Neuronal stem cell (in vitro differentiated cells): ENCODE measurements around the gene HOXA2.

Source experiments
- DNase-seq: peaks from one replicate; pipeline ENCODE4 v3.0.0-alpha.2; 2013; ENCODE audit warnings: low spot score
- H2AFZ ChIP-seq: one replicate; pipeline ENCODE4 v1.6.1; 2013; ENCODE audit warnings: mild to moderate bottlenecking, low read length, inconsistent platforms
- H2AK5ac ChIP-seq: 2 replicates; pipeline ENCODE4 v1.6.1; 2013; ENCODE audit warnings: low read depth, mild to moderate bottlenecking, inconsistent platforms, low read length, moderate library complexity, mixed read lengths
- H2BK120ac ChIP-seq: 2 replicates; pipeline ENCODE4 v1.6.1; 2013; ENCODE audit warnings: low read depth, mild to moderate bottlenecking, inconsistent platforms, low read length, moderate library complexity, mixed read lengths
- H2BK12ac ChIP-seq: one replicate; pipeline ENCODE4 v1.6.1; 2013; ENCODE audit warnings: low read length, inconsistent platforms
- H2BK15ac ChIP-seq: 2 replicates; pipeline ENCODE4 v1.6.1; 2013; ENCODE audit warnings: mild to moderate bottlenecking, low read length, inconsistent platforms, mixed read lengths
- H2BK5ac ChIP-seq: one replicate; pipeline ENCODE4 v1.6.1; 2013; ENCODE audit warnings: inconsistent platforms, mild to moderate bottlenecking, low read length, moderate library complexity
- H3K14ac ChIP-seq: one replicate; pipeline ENCODE4 v1.6.1; 2013; ENCODE audit warnings: low read length, inconsistent platforms
- H3K18ac ChIP-seq: 2 replicates; pipeline ENCODE4 v1.6.1; 2013; ENCODE audit warnings: low read length, inconsistent platforms
- H3K23ac ChIP-seq: 2 replicates; pipeline ENCODE4 v1.6.1; 2013; ENCODE audit warnings: low read depth, mild to moderate bottlenecking, mixed read lengths, low read length, inconsistent platforms; ENCODE audit not compliant: poor library complexity
- H3K27ac ChIP-seq: replicated peaks from 3 replicates; pipeline ENCODE4 v1.5.1; 2013; ENCODE audit warnings: low read length, inconsistent platforms
- H3K27me3 ChIP-seq, 3 experiments: 2 replicates each; pipeline ENCODE4 v1.6.1; 2013; ENCODE audit warnings: low read length in 3 of 3, mild to moderate bottlenecking in 2 of 3, inconsistent platforms in 1 of 3, low read depth in 1 of 3, mixed read lengths in 1 of 3, moderate library complexity in 1 of 3; ENCODE audit not compliant: control insufficient read depth in 3 of 3, insufficient read depth in 3 of 3
- H3K36me3 ChIP-seq, 2 donors: replicated peaks in 1 of 2; 2 replicates each; pipeline ENCODE4 v1.6.1; 2013; ENCODE audit warnings: low read length in 2 of 2; ENCODE audit not compliant: control insufficient read depth in 2 of 2, insufficient read depth in 2 of 2
- H3K4ac ChIP-seq: 2 replicates; pipeline ENCODE4 v1.6.1; 2013; ENCODE audit warnings: inconsistent platforms, mild to moderate bottlenecking, low read length, moderate library complexity
- H3K4me1 ChIP-seq, 2 donors: 1 replicate in 1 of 2; 2 replicates in 1 of 2; pipeline ENCODE4 v1.6.1; 2013; ENCODE audit warnings: low read length in 2 of 2, low read depth in 1 of 2; ENCODE audit not compliant: control insufficient read depth in 2 of 2, insufficient read depth in 1 of 2
- H3K4me2 ChIP-seq: one replicate; pipeline ENCODE4 v1.6.1; 2013; ENCODE audit warnings: mild to moderate bottlenecking, low read length, inconsistent platforms; ENCODE audit not compliant: insufficient read depth, poor library complexity, severe bottlenecking
- H3K4me3 ChIP-seq, 2 donors: 2 replicates each; pipeline ENCODE4 v1.5.1; 2013; ENCODE audit warnings: low read length in 2 of 2, mild to moderate bottlenecking in 2 of 2, inconsistent platforms in 1 of 2, moderate library complexity in 1 of 2
- H3K79me1 ChIP-seq: one replicate; pipeline ENCODE4 v1.6.1; 2013; ENCODE audit warnings: low read depth, mild to moderate bottlenecking, inconsistent platforms, low read length, moderate library complexity
- H3K9ac ChIP-seq: one replicate; pipeline ENCODE4 v1.6.1; 2013; ENCODE audit warnings: mild to moderate bottlenecking, low read depth, low read length, inconsistent platforms; ENCODE audit not compliant: poor library complexity
- H3K9me3 ChIP-seq, 2 donors: replicated peaks in 1 of 2; 2 replicates each; pipeline versions ENCODE3 to v1.6.1; 2013; ENCODE audit warnings: low read length in 2 of 2, mild to moderate bottlenecking in 2 of 2, inconsistent platforms in 1 of 2, low read depth in 1 of 2, mixed read lengths in 1 of 2, moderate library complexity in 1 of 2; ENCODE audit not compliant: control insufficient read depth in 2 of 2, insufficient read depth in 1 of 2
- H4K8ac ChIP-seq: one replicate; pipeline ENCODE4 v1.6.1; 2013; ENCODE audit warnings: low read depth, mild to moderate bottlenecking, inconsistent platforms, low read length, moderate library complexity
- H4K91ac ChIP-seq: one replicate; pipeline ENCODE4 v1.6.1; 2013; ENCODE audit warnings: low read length, low read depth, mild to moderate bottlenecking, inconsistent platforms; ENCODE audit not compliant: poor library complexity
- WGBS, 2 donors: extraction: QIAGEN DNeasy Blood & Tissue Kit; methylation state at CpG; one replicate each; pipeline ENCODE4 v1.1.7; 2013; ENCODE audit warnings: missing lambda C conversion rate in 2 of 2, mixed read lengths in 1 of 2; ENCODE audit not compliant: insufficient read length in 2 of 2, insufficient replicate concordance in 1 of 2; ENCODE audit errors: extremely low coverage in 2 of 2; 5-methylcytosine and 5-hydroxymethylcytosine counted together

The HOXA2 gene

DNA sequence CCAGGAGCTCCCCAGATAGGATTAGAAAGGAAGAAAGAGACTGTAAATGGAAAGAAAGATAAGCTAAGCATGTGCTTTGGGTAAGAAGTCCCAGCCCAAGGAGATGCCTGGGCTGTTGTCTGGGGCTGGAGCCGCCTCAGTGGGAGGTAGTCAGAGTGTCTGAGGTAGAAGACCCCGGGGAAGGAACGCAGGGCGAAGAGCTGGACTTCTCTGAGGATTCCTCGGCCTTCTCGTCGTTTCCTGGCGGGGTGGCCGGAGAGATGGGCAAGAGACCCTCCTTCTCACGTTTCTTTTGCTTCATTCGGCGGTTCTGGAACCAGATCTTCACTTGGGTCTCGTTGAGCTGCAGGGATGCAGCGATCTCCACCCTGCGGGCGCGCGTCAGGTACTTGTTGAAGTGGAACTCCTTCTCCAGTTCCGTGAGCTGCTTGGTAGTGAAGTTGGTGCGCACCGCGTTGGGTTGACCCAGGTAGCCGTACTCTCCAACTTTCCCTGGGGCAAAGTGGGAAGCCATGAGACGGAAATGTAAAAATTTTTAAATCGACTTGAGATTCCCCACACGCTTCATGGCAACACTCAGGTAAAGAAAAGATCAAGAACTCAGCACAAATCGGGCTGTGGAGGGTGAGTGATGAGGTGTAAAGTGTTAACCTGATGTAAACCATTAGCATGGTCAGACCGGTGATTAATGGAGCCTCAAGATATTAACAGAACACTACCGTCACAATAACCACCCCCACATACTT is 8.0 kb downstream of the HOXA2 start:
- DNase-seq: peak; percentile 6
- no peak overlapping the region for H3K9ac ChIP-seq

GRCh38 chr7:27093184-27093895 is 9.1 kb downstream of the HOXA2 start:
- Histone ChIP-seq H3K4me1 (no peaks in the 10 kb centered on the region), H3K27ac (no peak overlapping the region), H3K9ac (no peak overlapping the region), H3K4me3 (no peak overlapping the region), H3K23ac (no peak overlapping the region), H3K14ac (no peak overlapping the region), H3K18ac (no peak overlapping the region), H2BK120ac (no peak overlapping the region), H2AFZ (no peak overlapping the region), H3K27me3 (peaks cover 37 to 96% (median 86%) of the 10 kb centered on the region in 3 experiments), H2BK15ac (no peak overlapping the region), H3K9me3 (peaks cover 3 to 6% of the 10 kb centered on the region in 2 donors), H3K4me2 (no peak overlapping the region), H4K91ac (no peak overlapping the region), H2BK12ac (no peak overlapping the region), H3K79me1 (no peaks in the 10 kb centered on the region), H2BK5ac (no peak overlapping the region), H2AK5ac (no peak overlapping the region), H3K4ac (no peak overlapping the region), H3K36me3 (no peaks in the 10 kb centered on the region), H4K8ac (no peak overlapping the region)
- DNase-seq: peak; percentile 2
- WGBS, 2 donors: no CpG with 5 or more reads among the region's 6 CpGs

More for the DNA sequence above, 8.0 kb downstream of the HOXA2 start:
- H3K4ac ChIP-seq: no peak overlapping the region
- H3K27me3 ChIP-seq: peaks cover 43 to 98% (median 96%) of the 10 kb centered on the region in 3 experiments
- H3K79me1 ChIP-seq: no peaks in the 10 kb centered on the region
- H2BK12ac ChIP-seq: no peak overlapping the region
- H2BK5ac ChIP-seq: no peak overlapping the region
- H3K23ac ChIP-seq: peak overlapping the region; percentile 3
- H3K4me2 ChIP-seq: no peak overlapping the region
- H3K4me1 ChIP-seq: no peaks in the 10 kb centered on the region
- H2AK5ac ChIP-seq: no peak overlapping the region
- no peak overlapping the region for H3K4me3 ChIP-seq
- no peak overlapping the region for H3K18ac ChIP-seq
- H3K9me3 ChIP-seq: peaks cover 2 to 3% of the 10 kb centered on the region in 2 donors
- no peak overlapping the region for H2BK15ac ChIP-seq
- H2AFZ ChIP-seq: no peak overlapping the region
- WGBS, 2 donors: no CpG with 5 or more reads among the region's 29 CpGs
- H3K14ac ChIP-seq: no peak overlapping the region
- no peak overlapping the region for H2BK120ac ChIP-seq
- no peak overlapping the region for H4K91ac ChIP-seq
- H4K8ac ChIP-seq: no peak overlapping the region
- H3K36me3 ChIP-seq: no peaks in the 10 kb centered on the region
- H3K27ac ChIP-seq: no peak overlapping the region

DNA sequence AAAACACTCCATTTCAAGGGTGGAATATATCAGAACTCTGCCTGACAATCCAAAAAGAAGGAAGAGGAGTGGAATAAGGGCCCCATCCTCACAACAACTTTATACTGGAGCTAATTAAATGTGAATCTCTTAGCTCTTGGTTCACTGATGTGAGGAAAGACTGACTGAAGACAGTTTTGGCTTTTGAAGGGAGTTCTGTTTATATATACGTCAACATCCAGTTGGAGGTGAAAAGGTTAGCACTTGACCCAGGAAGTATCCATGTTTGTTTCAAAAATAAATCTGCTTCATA is 9.7 kb downstream of the HOXA2 start:
- H3K4me1 ChIP-seq: no peaks in the 10 kb centered on the region

More for the DNA sequence above, 9.7 kb downstream of the HOXA2 start:
- Histone ChIP-seq H3K36me3 (no peaks in the 10 kb centered on the region), H3K4ac (no peak overlapping the region), H4K8ac (no peak overlapping the region), H2BK120ac (no peak overlapping the region), H2AFZ (no peak overlapping the region), H2BK5ac (no peak overlapping the region), H3K4me2 (no peak overlapping the region), H3K4me3 (no peak overlapping the region), H4K91ac (no peak overlapping the region), H3K14ac (no peak overlapping the region), H2BK12ac (no peak overlapping the region), H3K23ac (no peak overlapping the region), H3K9ac (no peak overlapping the region), H3K18ac (no peak overlapping the region), H3K9me3 (peaks cover 3 to 10% of the 10 kb centered on the region in 2 donors), H3K79me1 (no peaks in the 10 kb centered on the region), H3K27ac (no peak overlapping the region), H3K27me3 (peaks cover 36 to 96% (median 83%) of the 10 kb centered on the region in 3 experiments), H2BK15ac (no peak overlapping the region), H2AK5ac (no peak overlapping the region)
- DNase-seq: no peak
- no CpG with 5 or more reads among the region's 1 CpG for WGBS, 2 donors
